Neural cell (in vitro differentiated cells): ENCODE results near the gene KRT32. TPM values are rescaled to one million over a fixed set of nuclear protein-coding genes. Genes with fewer than 3 reads are reported as not detected.

Experiments
- H2AFZ ChIP-seq: fragments of 200-600, 300-800 bp; sonication (generic), shearing (Covaris generic); 2 replicates; pipeline ENCODE4 v1.6.0; 2014; ENCODE audit warnings: low read depth, mild to moderate bottlenecking, antibody characterized with exemption, low read length, moderate library complexity
- H3F3A ChIP-seq: fragments of 200-600 bp; shearing (Covaris generic); 2 replicates; pipeline ENCODE4 v1.6.1; 2016; ENCODE audit warnings: mild to moderate bottlenecking, moderate library complexity, mixed read lengths, antibody characterized with exemption, low read length; ENCODE audit not compliant: insufficient read depth, poor library complexity, severe bottlenecking
- H3K27ac ChIP-seq: fragments of 200-600, 300-800 bp; sonication (generic), shearing (Covaris generic); 2 replicates; pipeline ENCODE4 v1.5.1; 2014; ENCODE audit warnings: mild to moderate bottlenecking, low read length, moderate library complexity
- H3K27me3 ChIP-seq: fragments of 300-800, 200-600 bp; sonication (generic), shearing (Covaris generic); 2 replicates; pipeline ENCODE4 v1.6.0; 2014; ENCODE audit warnings: mild to moderate bottlenecking, low read depth, low read length, moderate library complexity; ENCODE audit not compliant: insufficient read depth
- H3K36me3 ChIP-seq: fragments of 300-800, 200-600 bp; sonication (generic), shearing (Covaris generic); 2 replicates; pipeline ENCODE4 v1.5.1; 2014; ENCODE audit warnings: mild to moderate bottlenecking, antibody characterized with exemption, low read length, moderate library complexity; ENCODE audit not compliant: insufficient read depth
- H3K4me2 ChIP-seq: fragments of 300-800, 200-600 bp; sonication (generic), shearing (Covaris generic); 2 replicates; pipeline ENCODE4 v1.6.0; 2014; ENCODE audit warnings: mild to moderate bottlenecking, low read length
- H3K4me3 ChIP-seq: fragments of 300-800, 200-600 bp; sonication (generic), shearing (Covaris generic); 2 replicates; pipeline ENCODE4 v1.5.1; 2014; ENCODE audit warnings: mild to moderate bottlenecking, low read length, moderate library complexity
- H3K79me2 ChIP-seq: fragments of 200-600 bp; shearing (Covaris generic); replicated peaks from 2 replicates; pipeline ENCODE4 v1.6.0; 2014; ENCODE audit warnings: mild to moderate bottlenecking, low read length, moderate library complexity; ENCODE audit not compliant: insufficient read depth
- H3K9ac ChIP-seq: fragments of 300-800, 200-600 bp; sonication (generic), shearing (Covaris generic); 2 replicates; pipeline ENCODE4 v1.6.1; 2016; ENCODE audit warnings: mild to moderate bottlenecking, low read length, mixed read lengths
- H3K9me2 ChIP-seq: fragments of 200-600 bp; shearing (Covaris generic); 2 replicates; pipeline ENCODE4 v1.6.1; 2016; ENCODE audit warnings: mild to moderate bottlenecking, low read length, mixed read lengths; ENCODE audit not compliant: insufficient read depth
- H3K9me3 ChIP-seq: fragments of 200-600, 300-800 bp; sonication (generic), shearing (Covaris generic); 2 replicates; pipeline ENCODE4 v1.6.1; 2016; ENCODE audit warnings: mild to moderate bottlenecking, mixed run types, low read length, moderate library complexity, mixed read lengths
- H4K20me1 ChIP-seq: fragments of 200-600 bp; shearing (Covaris generic); 2 replicates; pipeline ENCODE4 v1.6.1; 2016; ENCODE audit warnings: mild to moderate bottlenecking, mixed run types; ENCODE audit not compliant: insufficient read depth
- CTCF ChIP-seq: fragments of 450-650 bp; IDR thresholded peaks from 2 replicates; pipeline ENCODE4 v1.5.1; 2014; ENCODE audit warnings: antibody characterized with exemption, mild to moderate bottlenecking, moderate library complexity; ENCODE audit not compliant: poor library complexity, severe bottlenecking
- EP300 ChIP-seq: fragments of 450-650 bp; conservative IDR thresholded peaks from 2 replicates; pipeline ENCODE4 v1.6.1; 2014; ENCODE audit warnings: antibody characterized with exemption, mild to moderate bottlenecking, moderate library complexity; ENCODE audit not compliant: poor library complexity, severe bottlenecking
- EZH2 ChIP-seq: fragments of 200-600, 300-800 bp; shearing (Covaris generic), sonication (generic); IDR thresholded peaks from 2 replicates; pipeline ENCODE4 v1.6.1; 2014; ENCODE audit warnings: antibody characterized with exemption, low read length, borderline replicate concordance, mild to moderate bottlenecking; ENCODE audit not compliant: insufficient read depth, poor library complexity, severe bottlenecking
- MXI1 ChIP-seq: fragments of 450-650 bp; conservative IDR thresholded peaks from 2 replicates; pipeline ENCODE4 v1.6.1; 2014; ENCODE audit warnings: antibody characterized with exemption, mild to moderate bottlenecking; ENCODE audit not compliant: poor library complexity, severe bottlenecking
- POLR2AphosphoS5 ChIP-seq: IDR thresholded peaks from 2 replicates; pipeline ENCODE4 v1.6.1; 2012
- REST ChIP-seq: IDR thresholded peaks from 2 replicates; pipeline ENCODE4 v1.6.1; 2012; ENCODE audit warnings: borderline replicate concordance
- SMC3 ChIP-seq: fragments of 450-650 bp; conservative IDR thresholded peaks from 2 replicates; pipeline ENCODE4 v1.6.1; 2014; ENCODE audit warnings: antibody characterized with exemption, mild to moderate bottlenecking, moderate library complexity; ENCODE audit not compliant: poor library complexity
- TAF1 ChIP-seq: IDR thresholded peaks from 2 replicates; pipeline ENCODE4 v1.6.1; 2012; ENCODE audit warnings: low read depth
- polyA plus RNA-seq: library from polyadenylated mRNA; depleted of rRNA; stranded (reverse); fragments of >200 nt; gene quantifications from 2 replicates; pipeline ENCODE4 v1.2.3, GENCODE V29; 2014

Gene KRT32
- polyA plus RNA-seq, 1 donor from 2014 or later = not detected

GRCh38 chr17:41476866-41477815, 10.0 kb upstream of the KRT32 start:
- Histone ChIP-seq H3K27ac (no peak overlapping the region), H3K4me3 (no peak overlapping the region), H3K79me2 (no peaks in the 10 kb centered on the region), H3K27me3 (no peaks in the 10 kb centered on the region), H3K9ac (no peak overlapping the region), H3K36me3 (no peaks in the 10 kb centered on the region), H3F3A (no peaks in the 10 kb centered on the region), H3K4me2 (no peak overlapping the region), H3K9me3 (no peaks in the 10 kb centered on the region), H2AFZ (no peak overlapping the region), H4K20me1 (no peaks in the 10 kb centered on the region), H3K9me2 (no peaks in the 10 kb centered on the region)
- no peak for TF ChIP-seq EP300
- TF ChIP-seq TAF1 = no peak
- no peak for TF ChIP-seq SMC3
- no peak for TF ChIP-seq EZH2
- no peak for TF ChIP-seq REST
- TF ChIP-seq MXI1 = no peak
- no peak for TF ChIP-seq CTCF

- H3K9ac ChIP-seq = no peak overlapping the region
- H4K20me1 ChIP-seq = no peaks in the 10 kb centered on the region
- no peaks in the 10 kb centered on the region for H3K9me2 ChIP-seq
- no peaks in the 10 kb centered on the region for H3K27me3 ChIP-seq
- H3K27ac ChIP-seq = no peak overlapping the region
- no peaks in the 10 kb centered on the region for H3F3A ChIP-seq
- no peak overlapping the region for H3K4me2 ChIP-seq
- no peak for TF ChIP-seq CTCF
- TF ChIP-seq SMC3 = no peak
- no peak for TF ChIP-seq EZH2
- TF ChIP-seq POLR2AphosphoS5 = no peak
- TF ChIP-seq MXI1 = no peak
- no peak for TF ChIP-seq REST
- no peak for TF ChIP-seq EP300
- H3K36me3 ChIP-seq = no peaks in the 10 kb centered on the region
- H3K79me2 ChIP-seq = no peaks in the 10 kb centered on the region
- no peak overlapping the region for H3K4me3 ChIP-seq
- no peaks in the 10 kb centered on the region for H3K9me3 ChIP-seq
- H2AFZ ChIP-seq = no peak overlapping the region
These were observed 8.2 kb upstream of the KRT32 start for GRCh38 chr17:41475421-41475820.
